HFF-Myc (cell line): Measurements from ENCODE around the gene ZNF282.

Experiments used
- DNase-seq: peaks from one replicate; pipeline ENCODE4 v3.0.0-alpha.2; 2011; ENCODE audit warnings: low read depth; ENCODE audit errors: extremely low read depth
- H3K4me3 ChIP-seq: replicated peaks from 2 replicates; pipeline ENCODE4 v1.5.1; 2011; ENCODE audit warnings: low read depth, mild to moderate bottlenecking, control low read depth, low read length
- CTCF ChIP-seq: IDR thresholded peaks from 2 replicates; pipeline ENCODE4 v1.5.1; 2012; ENCODE audit warnings: mild to moderate bottlenecking, low read depth, low read length, control low read depth; ENCODE audit errors: missing control alignments

ZNF282 gene

GRCh38 chr7:149175150-149175549, 20.2 kb upstream of the ZNF282 start:
- DNase-seq: no peak
- no peak for TF ChIP-seq CTCF
- no peak overlapping the region for H3K4me3 ChIP-seq

GRCh38 chr7:149179241-149179640, 16.1 kb upstream of the ZNF282 start:
- no peak for TF ChIP-seq CTCF
- DNase-seq: no peak
- H3K4me3 ChIP-seq: no peak overlapping the region

- no peak for DNase-seq
- H3K4me3 ChIP-seq: no peak overlapping the region
- TF ChIP-seq CTCF: no peak
Observed at GRCh38 chr7:149180722-149181449, 14.5 kb upstream of the ZNF282 start.

- DNase-seq: no peak
- TF ChIP-seq CTCF: no peak
- H3K4me3 ChIP-seq: no peak overlapping the region
Observed at GRCh38 chr7:149181450-149181790, 13.9 kb upstream of the ZNF282 start.

- H3K4me3 ChIP-seq: no peak overlapping the region
- DNase-seq: no peak
- TF ChIP-seq CTCF: no peak
Observed at GRCh38 chr7:149184274-149184673, 11.1 kb upstream of the ZNF282 start.

- TF ChIP-seq CTCF: no peak
- DNase-seq: no peak
- no peak overlapping the region for H3K4me3 ChIP-seq
Observed at GRCh38 chr7:149188213-149188612, 7.1 kb upstream of the ZNF282 start.
